HCT116 (cell line): ENCODE measurements around the gene ETV5. TPM values are rescaled to one million over a fixed set of nuclear protein-coding genes. Genes with fewer than 3 reads are reported as not detected.

Experiments used
- ATAC-seq: fragments of 200-7000 bp; cut with Tn5 transposase; 2 replicates; pipeline ENCODE4 v1.9.1; 2020; ENCODE audit warnings: mild to moderate bottlenecking, moderate library complexity
- BruUV-seq: library from RNA; stranded (reverse); fragments of 400-500 nt; replicated peaks from 2 replicates; lab custom pipeline; 2021; lab: Mats Ljungman, UMichigan
- CTCF ChIA-PET: fragments of 300-600 bp; sonication (Branson Sonifier 250); formaldehyde crosslinking; loops from one replicate; lab custom pipeline; 2021; ENCODE audit warnings: antibody characterized with exemption; lab: Charles Lee
- POLR2A ChIA-PET: fragments of 300-600, 350-600 bp; sonication (Branson Sonifier 250); formaldehyde crosslinking; loops from one replicate; lab custom pipeline; 2021; ENCODE audit warnings: antibody characterized with exemption; lab: Charles Lee
- RAD21 ChIA-PET, 2 experiments: fragments of 300-600 bp; sonication (Branson Sonifier 250); formaldehyde crosslinking; loops; one replicate each; lab custom pipeline; 2023; ENCODE audit warnings: low total read pairs in 2 of 2; ENCODE audit not compliant: uncharacterized antibody in 2 of 2, unreplicated experiment in 2 of 2, low non-redundant PET in 1 of 2; lab: Charles Lee
- DNase-seq: peaks from one replicate; pipeline ENCODE4 v3.0.0-alpha.2; 2010; ENCODE audit warnings: low read depth, low spot score
- H2AFZ ChIP-seq: fragments of 200-600 bp; shearing (Covaris generic), sonication (generic); 2 replicates; pipeline ENCODE4 v1.6.1; 2017; ENCODE audit warnings: low read depth, mixed run types, mixed read lengths, antibody characterized with exemption, low read length; ENCODE audit not compliant: poor library complexity, severe bottlenecking
- H3K27ac ChIP-seq: 2 replicates; pipeline ENCODE4 v1.5.1; 2012; ENCODE audit warnings: low read depth, low read length
- H3K27me3 ChIP-seq: fragments of 200-600 bp; sonication (generic); 2 replicates; pipeline ENCODE4 v1.6.1; 2016; ENCODE audit warnings: mixed run types, low read length, mixed read lengths; ENCODE audit not compliant: insufficient read depth
- H3K36me3 ChIP-seq, 2 experiments: fragments of 200-500 bp in 1 of 2; fragments of 200-600 bp in 1 of 2; sonication (Bioruptor generic) in 1 of 2; sonication (generic) in 1 of 2; 2 replicates each; pipeline versions ENCODE4 v1.5.1 to v1.6.1; 2014 to 2016; ENCODE audit warnings: low read length in 2 of 2, inconsistent platforms in 1 of 2, mixed read lengths in 1 of 2, mixed run types in 1 of 2; ENCODE audit not compliant: insufficient read depth in 2 of 2, control insufficient read depth in 1 of 2
- H3K4me1 ChIP-seq, 2 experiments: fragments of 200-600 bp in 1 of 2; sonication (generic) in 1 of 2; 2 replicates each; pipeline versions ENCODE4 v1.5.1 to v1.6.1; 2012 to 2017; ENCODE audit warnings: low read length in 2 of 2, inconsistent platforms in 1 of 2, mild to moderate bottlenecking in 1 of 2, mixed read lengths in 1 of 2, mixed run types in 1 of 2, moderate library complexity in 1 of 2; ENCODE audit not compliant: insufficient read depth in 2 of 2, control insufficient read depth in 1 of 2
- H3K4me2 ChIP-seq: fragments of 200-600 bp; sonication (generic); 2 replicates; pipeline ENCODE4 v1.6.1; 2017; ENCODE audit warnings: mixed run types, low read length, mixed read lengths
- H3K4me3 ChIP-seq, 2 experiments: fragments of 200-600 bp in 1 of 2; sonication (generic) in 1 of 2; replicated peaks in 1 of 2; 2 replicates each; pipeline ENCODE4 v1.5.1; 2011 to 2016; ENCODE audit warnings: low read length in 2 of 2, control low read depth in 1 of 2, low read depth in 1 of 2, mild to moderate bottlenecking in 1 of 2, mixed read lengths in 1 of 2, mixed run types in 1 of 2
- H3K79me2 ChIP-seq: fragments of 200-600 bp; sonication (generic); 2 replicates; pipeline ENCODE4 v1.6.1; 2017; ENCODE audit warnings: mild to moderate bottlenecking, mixed run types, low read length, moderate library complexity, mixed read lengths; ENCODE audit not compliant: insufficient read depth
- H3K9ac ChIP-seq: fragments of 200-600 bp; sonication (generic); 2 replicates; pipeline ENCODE4 v1.6.1; 2016; ENCODE audit warnings: low read length, mixed read lengths
- H3K9me2 ChIP-seq: fragments of 200-600 bp; sonication (generic), shearing (Covaris generic); 2 replicates; pipeline ENCODE4 v1.6.1; 2017; ENCODE audit warnings: mixed run types, mild to moderate bottlenecking, moderate library complexity; ENCODE audit not compliant: insufficient read depth
- H3K9me3 ChIP-seq, 2 experiments: fragments of 200-500 bp in 1 of 2; fragments of 200-600 bp in 1 of 2; sonication (Bioruptor generic) in 1 of 2; sonication (generic) in 1 of 2; 2 replicates each; pipeline ENCODE4 v1.6.1; 2014 to 2017; ENCODE audit warnings: low read length in 2 of 2, mixed read lengths in 2 of 2, inconsistent platforms in 1 of 2, low read depth in 1 of 2, mild to moderate bottlenecking in 1 of 2, mixed run types in 1 of 2, moderate library complexity in 1 of 2; ENCODE audit not compliant: control insufficient read depth in 1 of 2, insufficient read depth in 1 of 2
- H4K20me1 ChIP-seq: fragments of 200-600 bp; sonication (generic), shearing (Covaris generic); 2 replicates; pipeline ENCODE4 v1.6.1; 2017; ENCODE audit warnings: mixed run types, mild to moderate bottlenecking, moderate library complexity; ENCODE audit not compliant: insufficient read depth
- CBX3 ChIP-seq: IDR thresholded peaks from 2 replicates; pipeline ENCODE4 v1.6.1; 2012; ENCODE audit warnings: low read depth
- CTCF ChIP-seq, 3 experiments: fragments of 200-600 bp in 1 of 3; sonication (generic) in 1 of 3; IDR thresholded peaks in 2 of 3; conservative IDR thresholded peaks in 1 of 3; 2 replicates each; pipeline ENCODE4 v1.5.1; 2012 to 2017; ENCODE audit warnings: low read depth in 2 of 3, low read length in 2 of 3, antibody characterized with exemption in 1 of 3, borderline replicate concordance in 1 of 3, control low read depth in 1 of 3, mild to moderate bottlenecking in 1 of 3, mixed read lengths in 1 of 3, mixed run types in 1 of 3, moderate library complexity in 1 of 3; ENCODE audit not compliant: insufficient read depth in 1 of 3
- ELF1 ChIP-seq: IDR thresholded peaks from 2 replicates; pipeline ENCODE4 v1.6.1; 2012; ENCODE audit warnings: low read depth, borderline replicate concordance
- EZH2 ChIP-seq: fragments of 200-600 bp; sonication (generic); IDR thresholded peaks from 2 replicates; pipeline ENCODE4 v1.6.1; 2017; ENCODE audit warnings: antibody characterized with exemption, mixed run types
- FOSL1 ChIP-seq: IDR thresholded peaks from 2 replicates; pipeline ENCODE4 v1.6.1; 2012; ENCODE audit warnings: low read depth
- MAX ChIP-seq: IDR thresholded peaks from 2 replicates; pipeline ENCODE4 v1.6.1; 2012
- POLR2A ChIP-seq: IDR thresholded peaks from 2 replicates; pipeline ENCODE4 v1.7.0; 2011; ENCODE audit warnings: borderline replicate concordance; ENCODE audit not compliant: insufficient read depth, insufficient read length; ENCODE audit errors: extremely low read depth
- POLR2AphosphoS5 ChIP-seq: IDR thresholded peaks from 2 replicates; pipeline ENCODE4 v1.6.1; 2011; ENCODE audit warnings: mild to moderate bottlenecking, low read depth, low read length, moderate library complexity
- SIN3A ChIP-seq: IDR thresholded peaks from 2 replicates; pipeline ENCODE4 v1.6.1; 2012; ENCODE audit warnings: low read depth
- SP1 ChIP-seq: IDR thresholded peaks from 2 replicates; pipeline ENCODE4 v1.6.1; 2012; ENCODE audit warnings: low read depth
- TCF7L2 ChIP-seq: IDR thresholded peaks from 2 replicates; pipeline ENCODE4 v1.7.0; 2011; ENCODE audit warnings: borderline replicate concordance, inconsistent platforms; ENCODE audit not compliant: insufficient read depth, insufficient read length; ENCODE audit errors: extremely low read depth
- YY1 ChIP-seq: IDR thresholded peaks from 2 replicates; pipeline ENCODE4 v1.6.1; 2011; ENCODE audit warnings: low read length, low read depth, moderate library complexity, mild to moderate bottlenecking; ENCODE audit not compliant: insufficient replicate concordance; ENCODE audit errors: extremely low read depth
- ZFX ChIP-seq: fragments of 450-650 bp; IDR thresholded peaks from 2 replicates; pipeline ENCODE4 v1.6.1; 2017
- intact Hi-C: fragments of 100-400 bp; cut with micrococcal nuclease; formaldehyde crosslinking; loops from 2 replicates; pipeline ENCODE4 v1.10.0; 2022
- total RNA-seq: library from RNA; stranded (reverse); gene quantifications from one replicate; pipeline ENCODE4 v1.2.1, GENCODE V29; 2021; ENCODE audit not compliant: unreplicated experiment
- TF ChIP-seq, protein P1 (sequence below): IDR thresholded peaks from 2 replicates; pipeline ENCODE4 v1.6.1; 2012; ENCODE audit warnings: low read depth

Gene ETV5
- total RNA-seq, 1 experiment from 2014 or later: 89.7 TPM

GRCh38 chr3:186068243-186068552 lies 40.7 kb downstream of the ETV5 start:
- Histone ChIP-seq H3K9me3 (no peaks in the 10 kb centered on the region), H3K36me3 (peaks cover 13 to 21% of the 10 kb centered on the region in 2 experiments; a peak in 3 of 4 replicates), H3K9ac (no peak overlapping the region), H3K9me2 (no peaks in the 10 kb centered on the region), H4K20me1 (no peaks in the 10 kb centered on the region), H3K4me1 (no peaks in the 10 kb centered on the region), H2AFZ (no peak overlapping the region), H3K27me3 (no peaks in the 10 kb centered on the region), H3K27ac (no peak overlapping the region), H3K4me2 (no peak overlapping the region), H3K79me2 (no peaks in the 10 kb centered on the region), H3K4me3 (no peak overlapping the region)
- no TSS peak for BruUV-seq
- no peak for ATAC-seq
- intact Hi-C loops: no loop called here
- no peak for DNase-seq
- no peak for TF ChIP-seq YY1
- no peak for TF ChIP-seq MAX
- TF ChIP-seq CTCF (IDR thresholded peaks at IDR 0.05 in 2 of 3, conservative IDR thresholded peaks at IDR 0.05 in 1 of 3; ENCODE audit: borderline replicate concordance in 1 of 3, insufficient read depth in 1 of 3, low read depth in 2 of 3, low read length in 2 of 3): no peak
- TF ChIP-seq EZH2: no peak
- no peak for TF ChIP-seq POLR2A
- no peak for TF ChIP-seq SIN3A
- TF ChIP-seq POLR2AphosphoS5: no peak
- TF ChIP-seq SP1: no peak
- no peak for TF ChIP-seq FOSL1
- TF ChIP-seq ELF1: no peak
- TF ChIP-seq CBX3: no peak
- TF ChIP-seq, protein P1, sequence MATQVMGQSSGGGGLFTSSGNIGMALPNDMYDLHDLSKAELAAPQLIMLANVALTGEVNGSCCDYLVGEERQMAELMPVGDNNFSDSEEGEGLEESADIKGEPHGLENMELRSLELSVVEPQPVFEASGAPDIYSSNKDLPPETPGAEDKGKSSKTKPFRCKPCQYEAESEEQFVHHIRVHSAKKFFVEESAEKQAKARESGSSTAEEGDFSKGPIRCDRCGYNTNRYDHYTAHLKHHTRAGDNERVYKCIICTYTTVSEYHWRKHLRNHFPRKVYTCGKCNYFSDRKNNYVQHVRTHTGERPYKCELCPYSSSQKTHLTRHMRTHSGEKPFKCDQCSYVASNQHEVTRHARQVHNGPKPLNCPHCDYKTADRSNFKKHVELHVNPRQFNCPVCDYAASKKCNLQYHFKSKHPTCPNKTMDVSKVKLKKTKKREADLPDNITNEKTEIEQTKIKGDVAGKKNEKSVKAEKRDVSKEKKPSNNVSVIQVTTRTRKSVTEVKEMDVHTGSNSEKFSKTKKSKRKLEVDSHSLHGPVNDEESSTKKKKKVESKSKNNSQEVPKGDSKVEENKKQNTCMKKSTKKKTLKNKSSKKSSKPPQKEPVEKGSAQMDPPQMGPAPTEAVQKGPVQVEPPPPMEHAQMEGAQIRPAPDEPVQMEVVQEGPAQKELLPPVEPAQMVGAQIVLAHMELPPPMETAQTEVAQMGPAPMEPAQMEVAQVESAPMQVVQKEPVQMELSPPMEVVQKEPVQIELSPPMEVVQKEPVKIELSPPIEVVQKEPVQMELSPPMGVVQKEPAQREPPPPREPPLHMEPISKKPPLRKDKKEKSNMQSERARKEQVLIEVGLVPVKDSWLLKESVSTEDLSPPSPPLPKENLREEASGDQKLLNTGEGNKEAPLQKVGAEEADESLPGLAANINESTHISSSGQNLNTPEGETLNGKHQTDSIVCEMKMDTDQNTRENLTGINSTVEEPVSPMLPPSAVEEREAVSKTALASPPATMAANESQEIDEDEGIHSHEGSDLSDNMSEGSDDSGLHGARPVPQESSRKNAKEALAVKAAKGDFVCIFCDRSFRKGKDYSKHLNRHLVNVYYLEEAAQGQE: no peak
- TF ChIP-seq ZFX: no peak
- no peak for TF ChIP-seq TCF7L2
- ChIA-PET POLR2A (no interaction called here), RAD21 (no interaction called here), CTCF (no interaction called here)
